ENCODE measurements around the gene CNTN1. TPM values are rescaled to one million over a fixed set of nuclear protein-coding genes. Genes with fewer than 3 reads are reported as not detected.

Gene CNTN1
- total RNA-seq (2021; fragmentation: NEBNext Ultra II Directional; extraction: Animal tissue kit (Norgen Biotek cat#: 25700)) = not detected
- long read RNA-seq = 0 reads

DNA sequence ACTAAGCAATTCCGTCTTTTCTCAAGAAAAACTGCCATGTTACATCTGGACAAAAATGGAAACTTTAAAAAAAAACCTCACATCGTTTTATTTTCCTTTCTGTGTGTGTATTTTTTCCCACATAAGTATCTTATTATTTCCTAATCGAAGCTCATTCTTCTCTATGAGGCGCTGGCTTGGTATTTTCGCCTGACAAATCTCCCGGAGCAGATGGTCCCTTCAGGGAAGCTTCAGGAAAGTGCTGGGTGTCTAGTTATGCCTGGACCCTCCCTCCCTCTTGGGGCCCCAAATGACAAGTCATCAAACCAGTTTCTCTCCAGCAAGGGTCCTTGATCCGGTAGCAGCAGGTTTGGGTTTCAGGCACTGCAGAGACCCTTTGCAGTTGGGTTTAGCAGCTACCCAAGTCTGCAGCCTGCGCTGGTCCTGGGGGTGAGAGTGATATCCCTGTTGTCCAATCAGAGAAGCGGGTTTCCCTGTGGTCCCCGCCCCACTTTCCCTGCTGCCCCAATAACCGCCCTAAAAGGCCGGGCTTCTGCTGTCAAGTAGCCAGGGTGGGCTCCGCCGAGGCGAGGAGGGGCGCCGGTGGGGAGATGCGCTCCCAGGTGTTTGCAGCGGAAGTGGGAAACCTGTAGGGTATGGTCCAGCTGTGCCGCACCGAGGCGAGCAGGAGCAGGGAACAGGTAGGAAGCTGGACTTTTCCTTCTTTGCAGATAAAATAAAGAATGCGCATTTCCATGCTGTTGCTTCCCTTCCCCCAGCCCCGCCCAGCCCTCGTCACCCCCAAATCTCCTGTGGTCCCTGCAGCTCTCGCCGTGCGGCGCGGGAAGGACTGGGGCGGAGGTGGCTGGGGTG, at the start of gene CNTN1:
Gene CNTN1, plus strand, starts transcription at position 527 of the 852 bp plus-strand sequence.
- Mint-ChIP-seq H3K4me1 (ENCODE audit: low read depth) (no peaks in the 10 kb centered on the region), H3K27me3 (ENCODE audit: insufficient read depth) (peaks cover 2% of the 10 kb centered on the region; the same call in 1 of the 2 replicates), H3K27ac (no peak within 1 kb of the TSS), H3K4me3 (no peak within 1 kb of the TSS), H3K9me3 (peaks cover 11% of the 10 kb centered on the region), H3K36me3 (ENCODE audit: low read depth) (no peaks in the 10 kb centered on the region)
- no peak for DNase-seq
- TF ChIP-seq, protein P1, sequence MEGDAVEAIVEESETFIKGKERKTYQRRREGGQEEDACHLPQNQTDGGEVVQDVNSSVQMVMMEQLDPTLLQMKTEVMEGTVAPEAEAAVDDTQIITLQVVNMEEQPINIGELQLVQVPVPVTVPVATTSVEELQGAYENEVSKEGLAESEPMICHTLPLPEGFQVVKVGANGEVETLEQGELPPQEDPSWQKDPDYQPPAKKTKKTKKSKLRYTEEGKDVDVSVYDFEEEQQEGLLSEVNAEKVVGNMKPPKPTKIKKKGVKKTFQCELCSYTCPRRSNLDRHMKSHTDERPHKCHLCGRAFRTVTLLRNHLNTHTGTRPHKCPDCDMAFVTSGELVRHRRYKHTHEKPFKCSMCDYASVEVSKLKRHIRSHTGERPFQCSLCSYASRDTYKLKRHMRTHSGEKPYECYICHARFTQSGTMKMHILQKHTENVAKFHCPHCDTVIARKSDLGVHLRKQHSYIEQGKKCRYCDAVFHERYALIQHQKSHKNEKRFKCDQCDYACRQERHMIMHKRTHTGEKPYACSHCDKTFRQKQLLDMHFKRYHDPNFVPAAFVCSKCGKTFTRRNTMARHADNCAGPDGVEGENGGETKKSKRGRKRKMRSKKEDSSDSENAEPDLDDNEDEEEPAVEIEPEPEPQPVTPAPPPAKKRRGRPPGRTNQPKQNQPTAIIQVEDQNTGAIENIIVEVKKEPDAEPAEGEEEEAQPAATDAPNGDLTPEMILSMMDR (IDR thresholded peaks at IDR 0.05) = no peak

DNA sequence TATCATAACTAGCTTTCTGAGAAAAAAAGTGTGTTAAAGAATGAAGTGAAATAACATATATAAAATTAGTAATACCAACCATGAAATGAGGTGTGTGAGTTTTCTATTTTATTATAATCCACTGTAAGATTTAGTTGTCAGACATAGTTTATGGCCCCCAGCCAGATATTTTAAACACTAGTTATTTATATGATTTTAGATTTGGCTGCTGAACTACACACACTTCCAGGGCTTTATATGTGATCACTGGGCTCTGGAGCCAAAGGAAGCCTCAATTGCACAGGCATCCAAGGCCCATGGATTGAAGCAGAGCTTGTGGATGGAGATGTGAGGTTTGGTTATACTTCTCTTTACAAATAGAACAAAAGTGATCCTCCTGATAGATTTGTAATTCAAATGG, 48.7 kb upstream of the CNTN1 start:
- DNase-seq = no peak
- Mint-ChIP-seq H3K9me3 (peaks cover 47% of the 10 kb centered on the region), H3K4me1 (ENCODE audit: low read depth) (no peaks in the 10 kb centered on the region), H3K36me3 (ENCODE audit: low read depth) (no peaks in the 10 kb centered on the region), H3K27me3 (ENCODE audit: insufficient read depth) (no peaks in the 10 kb centered on the region), H3K27ac (no peak overlapping the region), H3K4me3 (no peak overlapping the region)
- TF ChIP-seq, protein P1 (IDR thresholded peaks at IDR 0.05) = no peak

DNA sequence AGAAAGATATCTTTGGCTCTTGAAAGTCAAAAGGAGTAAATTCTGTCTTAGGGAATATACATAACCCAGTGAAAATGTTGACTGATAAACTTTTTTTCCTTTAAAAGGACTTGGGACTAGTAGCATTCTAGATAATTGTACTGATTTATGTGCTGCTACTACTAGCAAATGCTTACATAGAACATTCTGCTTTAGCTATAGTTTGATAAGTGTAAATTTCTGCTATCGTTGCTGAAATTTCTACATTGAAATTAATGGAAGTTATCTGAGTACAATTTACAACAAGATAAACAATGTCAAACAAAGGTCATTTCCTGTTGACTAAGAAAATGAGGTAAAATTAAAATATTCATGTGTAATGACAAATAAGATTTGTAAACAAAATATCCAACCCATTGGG, 48.3 kb upstream of the CNTN1 start:
- Mint-ChIP-seq H3K9me3 (peaks cover 52% of the 10 kb centered on the region), H3K36me3 (ENCODE audit: low read depth) (no peaks in the 10 kb centered on the region), H3K4me3 (no peak overlapping the region), H3K4me1 (ENCODE audit: low read depth) (no peaks in the 10 kb centered on the region), H3K27me3 (ENCODE audit: insufficient read depth) (no peaks in the 10 kb centered on the region), H3K27ac (no peak overlapping the region)
- TF ChIP-seq, protein P1 (IDR thresholded peaks at IDR 0.05) = no peak
- no peak for DNase-seq

DNA sequence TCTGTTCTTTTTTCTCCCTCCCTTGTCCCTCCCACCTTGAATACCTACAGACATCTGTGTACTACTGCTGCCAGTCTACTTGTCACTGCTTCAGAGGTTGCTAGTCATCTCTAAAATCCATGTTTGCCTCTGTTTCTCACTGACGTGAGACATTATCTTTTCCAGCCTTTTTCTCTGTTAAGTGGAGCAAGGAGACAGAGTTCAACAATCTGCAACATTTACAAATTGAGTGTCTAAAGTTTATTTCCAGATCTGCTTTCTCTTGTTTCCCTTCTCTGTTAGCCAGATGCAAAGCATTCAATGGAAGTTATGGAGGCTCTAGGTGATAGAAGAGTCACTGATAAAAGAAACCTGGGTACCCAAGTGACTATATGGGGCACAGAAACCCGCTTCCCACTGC, 47.5 kb upstream of the CNTN1 start:
- Mint-ChIP-seq H3K4me3 (no peak overlapping the region), H3K27ac (no peak overlapping the region), H3K9me3 (peaks cover 50% of the 10 kb centered on the region), H3K27me3 (ENCODE audit: insufficient read depth) (no peaks in the 10 kb centered on the region), H3K36me3 (ENCODE audit: low read depth) (no peaks in the 10 kb centered on the region), H3K4me1 (ENCODE audit: low read depth) (no peaks in the 10 kb centered on the region)
- TF ChIP-seq, protein P1 (IDR thresholded peaks at IDR 0.05) = no peak
- DNase-seq = no peak

DNA sequence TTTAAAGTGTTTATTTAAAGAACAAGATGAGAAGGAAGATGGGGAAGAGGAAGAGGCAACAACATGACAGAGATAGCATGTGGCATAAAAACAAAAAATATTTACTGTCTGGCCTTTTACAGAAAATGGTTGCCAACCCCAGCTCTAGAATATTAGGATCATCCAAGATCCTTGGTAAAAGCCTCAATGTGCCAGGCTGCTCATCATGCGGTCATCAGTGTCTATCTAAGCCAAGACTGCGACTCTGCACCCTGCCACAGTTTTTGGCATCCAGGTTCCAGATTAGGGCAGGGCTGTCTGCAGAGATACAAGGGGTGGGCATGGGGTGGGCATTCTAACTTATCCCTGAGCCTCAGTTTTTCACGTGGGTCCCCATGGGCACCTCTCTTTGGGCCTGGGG, 46.9 kb upstream of the CNTN1 start:
- Mint-ChIP-seq H3K36me3 (ENCODE audit: low read depth) (no peaks in the 10 kb centered on the region), H3K4me1 (ENCODE audit: low read depth) (no peaks in the 10 kb centered on the region), H3K4me3 (no peak overlapping the region), H3K27ac (no peak overlapping the region), H3K27me3 (ENCODE audit: insufficient read depth) (no peaks in the 10 kb centered on the region), H3K9me3 (peaks cover 49% of the 10 kb centered on the region)
- no peak for DNase-seq
- TF ChIP-seq, protein P1 (IDR thresholded peaks at IDR 0.05) = no peak
